RWPE1 (cell line): Measurements from ENCODE around the gene ACTR2.
"Not testable (repeated sequence)": the region's sequence is repeated elsewhere in the genome, so short reads cannot be mapped to it uniquely, and the experiment has no call there.

Experiments
- CTCF ChIA-PET: fragments of 350-600 bp; sonication (Branson Sonifier 250); formaldehyde crosslinking; extraction: SDS; loops from one replicate; lab custom pipeline; 2021; lab: Yijun Ruan, JAX
- POLR2A ChIA-PET: fragments of 400-600 bp; formaldehyde crosslinking; extraction: SDS; loops from one replicate; lab custom pipeline; 2020; ENCODE audit warnings: antibody characterized with exemption; ENCODE audit not compliant: low non-redundant PET; lab: Yijun Ruan, JAX
- DNase-seq: peaks from one replicate; pipeline ENCODE4 v3.0.0; 2012; ENCODE audit warnings: low spot score
- H3K27ac ChIP-seq: fragments of 450-650 bp; 2 replicates; pipeline ENCODE4 v1.5.1; 2017
- TF ChIP-seq, protein P1 (sequence below): fragments of 450-650 bp; conservative IDR thresholded peaks from 2 replicates; pipeline ENCODE4 v1.5.1; 2017; ENCODE audit warnings: low read depth, mild to moderate bottlenecking

Gene ACTR2

DNA sequence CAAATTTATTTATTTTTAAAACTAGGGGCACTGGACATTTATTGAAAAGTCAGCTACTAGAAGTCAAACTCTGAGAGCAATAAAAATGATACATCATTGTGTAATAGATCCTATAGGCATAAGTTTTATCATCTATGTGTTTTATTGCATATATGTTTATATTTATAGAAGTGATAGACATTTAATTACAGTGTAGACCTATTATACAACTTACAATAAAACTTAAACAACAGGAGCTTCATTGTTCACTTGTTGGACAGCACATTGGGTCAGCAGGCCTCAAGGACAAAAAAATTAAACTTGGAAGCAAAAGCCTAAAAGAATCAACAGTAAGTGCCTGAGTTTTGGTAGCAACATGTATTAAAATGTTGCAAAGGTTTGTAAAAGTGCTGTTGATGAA, 15.0 kb upstream of the ACTR2 start:
- no peak for DNase-seq
- ChIA-PET CTCF (no interaction called here), POLR2A (no interaction called here)
- TF ChIP-seq, protein P1, sequence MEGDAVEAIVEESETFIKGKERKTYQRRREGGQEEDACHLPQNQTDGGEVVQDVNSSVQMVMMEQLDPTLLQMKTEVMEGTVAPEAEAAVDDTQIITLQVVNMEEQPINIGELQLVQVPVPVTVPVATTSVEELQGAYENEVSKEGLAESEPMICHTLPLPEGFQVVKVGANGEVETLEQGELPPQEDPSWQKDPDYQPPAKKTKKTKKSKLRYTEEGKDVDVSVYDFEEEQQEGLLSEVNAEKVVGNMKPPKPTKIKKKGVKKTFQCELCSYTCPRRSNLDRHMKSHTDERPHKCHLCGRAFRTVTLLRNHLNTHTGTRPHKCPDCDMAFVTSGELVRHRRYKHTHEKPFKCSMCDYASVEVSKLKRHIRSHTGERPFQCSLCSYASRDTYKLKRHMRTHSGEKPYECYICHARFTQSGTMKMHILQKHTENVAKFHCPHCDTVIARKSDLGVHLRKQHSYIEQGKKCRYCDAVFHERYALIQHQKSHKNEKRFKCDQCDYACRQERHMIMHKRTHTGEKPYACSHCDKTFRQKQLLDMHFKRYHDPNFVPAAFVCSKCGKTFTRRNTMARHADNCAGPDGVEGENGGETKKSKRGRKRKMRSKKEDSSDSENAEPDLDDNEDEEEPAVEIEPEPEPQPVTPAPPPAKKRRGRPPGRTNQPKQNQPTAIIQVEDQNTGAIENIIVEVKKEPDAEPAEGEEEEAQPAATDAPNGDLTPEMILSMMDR, result no peak
- no peak overlapping the region for H3K27ac ChIP-seq

- TF ChIP-seq, protein P1, result no peak
- ChIA-PET CTCF (no interaction called here), POLR2A (no interaction called here)
- DNase-seq, result no peak
- no peak overlapping the region for H3K27ac ChIP-seq
These were observed 14.6 kb upstream of the ACTR2 start for GRCh38 chr2:65213035-65213434.

DNA sequence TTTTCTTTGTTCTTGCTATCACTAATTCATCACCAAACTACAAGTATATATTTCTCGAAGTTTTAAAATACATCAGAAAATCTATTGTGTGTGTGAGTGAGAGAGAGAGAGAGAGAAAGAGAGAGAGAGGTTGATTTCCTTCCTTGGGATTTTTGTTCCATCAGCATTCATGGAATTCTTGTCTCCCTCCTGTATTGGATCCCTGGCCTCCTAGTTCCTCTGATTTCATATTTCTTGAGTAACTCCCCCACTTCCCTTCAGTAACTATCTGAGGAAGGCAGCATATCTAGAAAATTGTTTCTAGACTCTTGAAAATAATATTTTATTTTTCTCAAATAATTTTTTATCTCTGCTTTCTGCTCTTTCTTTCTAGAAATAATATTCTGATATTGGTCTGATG, 13.3 kb upstream of the ACTR2 start:
- DNase-seq, result no peak
- TF ChIP-seq, protein P1, result no peak
- ChIA-PET CTCF (interaction anchor here (0.6 kb wide), 1 partner anchor 1227 kb away, joined by 4 read pairs; no protein-coding TSS in a partner anchor), POLR2A (no interaction called here)
- no peak overlapping the region for H3K27ac ChIP-seq

GRCh38 chr2:65214843-65215242, 12.8 kb upstream of the ACTR2 start:
- CTCF ChIA-PET, result no interaction called here
- no peak overlapping the region for H3K27ac ChIP-seq
- TF ChIP-seq, protein P1, result no peak
- POLR2A ChIA-PET, result no interaction called here
- no peak for DNase-seq

DNA sequence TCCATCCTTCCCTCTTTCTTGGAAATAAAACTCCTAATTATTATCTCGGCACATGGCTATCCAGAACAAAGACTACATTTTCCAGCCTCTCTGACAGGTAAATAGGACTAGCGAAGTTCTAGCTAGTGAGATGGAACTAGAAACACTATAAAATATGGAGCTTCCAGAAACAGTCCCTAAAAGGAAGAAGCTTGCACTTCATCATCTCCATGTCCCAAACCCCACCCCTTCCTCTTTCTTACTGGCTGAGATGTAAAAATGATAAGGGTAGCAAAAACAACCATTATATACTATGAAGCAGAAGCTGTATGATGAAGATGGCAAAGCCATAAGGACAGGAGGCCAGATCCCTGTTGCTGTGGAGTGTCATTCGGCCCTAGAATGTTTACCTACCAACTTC, 11.7 kb upstream of the ACTR2 start:
- ChIA-PET CTCF (interaction anchor here (0.7 kb wide), 2 partner anchors 1207 to 1602 kb away, joined by 3 to 4 read pairs; no protein-coding TSS in a partner anchor), POLR2A (no interaction called here)
- TF ChIP-seq, protein P1, result no peak
- H3K27ac ChIP-seq, result no peak overlapping the region
- DNase-seq, result no peak

DNA sequence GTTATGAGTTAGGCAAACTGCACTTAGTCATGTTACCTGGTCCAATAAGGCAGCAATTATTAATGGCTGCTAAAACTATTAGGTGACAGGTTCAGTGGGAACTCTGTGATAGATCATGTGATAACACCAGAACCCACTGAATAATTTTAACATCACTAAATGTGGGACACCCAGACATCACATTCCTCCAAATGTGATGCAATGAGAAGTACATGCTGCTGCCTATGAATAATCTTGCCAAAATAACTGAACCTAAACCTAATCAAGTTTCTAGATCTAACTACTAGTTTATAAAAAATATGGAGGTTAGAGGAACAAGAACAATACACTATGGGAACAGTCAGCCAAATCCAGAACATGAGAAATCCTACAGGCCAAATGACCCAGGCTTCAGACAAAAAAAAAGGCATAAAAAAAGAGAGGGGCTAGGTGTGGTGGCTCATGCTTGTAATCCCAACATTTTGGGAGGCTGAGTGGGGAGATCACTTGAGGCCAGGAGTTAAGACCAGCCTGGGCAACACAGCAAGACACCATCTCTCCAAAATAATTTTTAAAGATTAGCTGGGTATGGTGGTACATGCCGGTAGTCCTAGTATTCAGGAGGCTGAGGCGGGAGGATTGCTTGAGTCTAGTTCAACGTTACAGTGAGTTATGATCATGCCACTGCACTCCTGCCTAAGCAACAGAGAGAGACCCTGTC, 7.0 kb upstream of the ACTR2 start:
- POLR2A ChIA-PET, result no interaction called here
- TF ChIP-seq, protein P1, result no peak
- H3K27ac ChIP-seq, result no peak overlapping the region
- CTCF ChIA-PET, result no interaction called here
- DNase-seq, result no peak

- CTCF ChIA-PET, DNase-seq, POLR2A ChIA-PET, H3K27ac ChIP-seq: not testable (repeated sequence)
These were observed 6.4 kb upstream of the ACTR2 start for GRCh38 chr2:65221275-65221674.
